SK-N-SH (cell line): ENCODE results near the gene SF3B6.

Source experiments
- RCOR1 ChIP-seq: fragments of 150-350 bp; IDR thresholded peaks from 2 replicates; pipeline ENCODE4 v1.6.1; 2017; ENCODE audit warnings: antibody characterized with exemption, low read length
- SIN3A ChIP-seq: IDR thresholded peaks from 2 replicates; pipeline ENCODE4 v1.6.1; 2012; ENCODE audit warnings: low read depth, mild to moderate bottlenecking, low read length, moderate library complexity, borderline replicate concordance
- SMC3 ChIP-seq: IDR thresholded peaks from 2 replicates; pipeline ENCODE4 v1.6.1; 2012; ENCODE audit warnings: low read depth, low read length, improper control_type of control experiment
- TAF1 ChIP-seq: IDR thresholded peaks from 2 replicates; pipeline ENCODE4 v1.6.1; 2012; ENCODE audit warnings: low read depth, mild to moderate bottlenecking, low read length, moderate library complexity, borderline replicate concordance
- TF ChIP-seq, protein P1 (sequence below): fragments of 200-600 bp; sonication (generic); IDR thresholded peaks from 2 replicates; pipeline ENCODE4 v1.6.1; 2017; ENCODE audit warnings: antibody characterized with exemption, mild to moderate bottlenecking, moderate library complexity

GRCh38 chr2:24102677-24103076, 26.6 kb upstream of the SF3B6 start:
- TF ChIP-seq, protein P1, sequence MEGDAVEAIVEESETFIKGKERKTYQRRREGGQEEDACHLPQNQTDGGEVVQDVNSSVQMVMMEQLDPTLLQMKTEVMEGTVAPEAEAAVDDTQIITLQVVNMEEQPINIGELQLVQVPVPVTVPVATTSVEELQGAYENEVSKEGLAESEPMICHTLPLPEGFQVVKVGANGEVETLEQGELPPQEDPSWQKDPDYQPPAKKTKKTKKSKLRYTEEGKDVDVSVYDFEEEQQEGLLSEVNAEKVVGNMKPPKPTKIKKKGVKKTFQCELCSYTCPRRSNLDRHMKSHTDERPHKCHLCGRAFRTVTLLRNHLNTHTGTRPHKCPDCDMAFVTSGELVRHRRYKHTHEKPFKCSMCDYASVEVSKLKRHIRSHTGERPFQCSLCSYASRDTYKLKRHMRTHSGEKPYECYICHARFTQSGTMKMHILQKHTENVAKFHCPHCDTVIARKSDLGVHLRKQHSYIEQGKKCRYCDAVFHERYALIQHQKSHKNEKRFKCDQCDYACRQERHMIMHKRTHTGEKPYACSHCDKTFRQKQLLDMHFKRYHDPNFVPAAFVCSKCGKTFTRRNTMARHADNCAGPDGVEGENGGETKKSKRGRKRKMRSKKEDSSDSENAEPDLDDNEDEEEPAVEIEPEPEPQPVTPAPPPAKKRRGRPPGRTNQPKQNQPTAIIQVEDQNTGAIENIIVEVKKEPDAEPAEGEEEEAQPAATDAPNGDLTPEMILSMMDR, result no peak
- TF ChIP-seq RCOR1, result peak; percentile 45; the same call in 1 of the 2 replicates
- TF ChIP-seq SMC3, result no peak
- TF ChIP-seq TAF1, result no peak
- TF ChIP-seq SIN3A, result no peak
